ENCODE results near the gene KLF9. TPM values are rescaled to one million over a fixed set of nuclear protein-coding genes. Genes with fewer than 3 reads are reported as not detected.

Gene KLF9
- total RNA-seq, 2 experiments from 2014 or later, result 132 to 135 TPM

DNA sequence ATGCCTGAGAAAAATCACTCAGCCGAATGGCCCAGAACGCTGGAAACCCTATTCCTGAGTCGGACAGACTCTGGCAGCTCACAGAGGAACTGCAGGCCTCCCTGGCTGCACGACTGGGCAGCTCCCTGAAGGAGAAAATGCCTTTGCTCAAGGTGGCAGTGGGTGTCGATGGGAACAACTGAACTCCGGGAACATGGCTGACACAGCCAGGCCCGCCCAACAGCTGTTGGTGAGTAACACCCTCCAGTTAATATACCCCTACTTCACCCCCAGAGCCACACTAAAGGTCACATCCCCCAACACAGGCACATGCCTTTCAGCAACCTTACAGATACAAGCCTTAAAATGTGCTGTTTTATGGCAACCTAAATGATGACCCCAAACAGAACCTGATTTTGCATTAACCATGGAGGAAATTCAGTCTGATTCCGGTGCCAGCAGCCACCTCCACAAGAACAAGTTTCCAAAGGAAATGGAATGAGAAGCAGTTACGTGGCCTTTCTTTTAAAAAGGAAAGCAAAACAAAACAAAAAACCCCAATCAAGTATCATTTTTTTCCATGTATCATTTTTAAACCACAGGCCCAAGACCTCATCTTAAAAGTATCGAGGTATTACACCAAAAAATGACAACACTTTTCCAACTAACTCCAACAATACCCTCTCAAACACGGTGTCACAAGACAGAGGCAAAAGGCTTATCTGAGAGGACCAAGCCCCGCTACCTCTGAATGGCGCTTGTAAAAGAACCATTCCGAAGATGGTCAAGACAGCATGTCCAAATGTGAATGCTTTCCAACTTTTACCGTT lies 3.1 kb downstream of the KLF9 start:
- ChIA-PET POLR2A (interaction anchor here (0.7 to 5.8 kb wide), 18 partner anchors 9 to 1954 kb away, joined by 3 to 91 read pairs (median 6); partner anchors contain the start of genes SMC5 and ZFAND5), CTCF (interaction anchor here (1.1 to 1.4 kb wide), 2 partner anchors 8 to 11 kb away, joined by 3 read pairs; no protein-coding TSS in a partner anchor)
- H3K36me3 ChIP-seq (ENCODE audit: insufficient read depth, low read length), result no peaks in the 10 kb centered on the region
- TF ChIP-seq, protein P1, sequence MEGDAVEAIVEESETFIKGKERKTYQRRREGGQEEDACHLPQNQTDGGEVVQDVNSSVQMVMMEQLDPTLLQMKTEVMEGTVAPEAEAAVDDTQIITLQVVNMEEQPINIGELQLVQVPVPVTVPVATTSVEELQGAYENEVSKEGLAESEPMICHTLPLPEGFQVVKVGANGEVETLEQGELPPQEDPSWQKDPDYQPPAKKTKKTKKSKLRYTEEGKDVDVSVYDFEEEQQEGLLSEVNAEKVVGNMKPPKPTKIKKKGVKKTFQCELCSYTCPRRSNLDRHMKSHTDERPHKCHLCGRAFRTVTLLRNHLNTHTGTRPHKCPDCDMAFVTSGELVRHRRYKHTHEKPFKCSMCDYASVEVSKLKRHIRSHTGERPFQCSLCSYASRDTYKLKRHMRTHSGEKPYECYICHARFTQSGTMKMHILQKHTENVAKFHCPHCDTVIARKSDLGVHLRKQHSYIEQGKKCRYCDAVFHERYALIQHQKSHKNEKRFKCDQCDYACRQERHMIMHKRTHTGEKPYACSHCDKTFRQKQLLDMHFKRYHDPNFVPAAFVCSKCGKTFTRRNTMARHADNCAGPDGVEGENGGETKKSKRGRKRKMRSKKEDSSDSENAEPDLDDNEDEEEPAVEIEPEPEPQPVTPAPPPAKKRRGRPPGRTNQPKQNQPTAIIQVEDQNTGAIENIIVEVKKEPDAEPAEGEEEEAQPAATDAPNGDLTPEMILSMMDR (IDR thresholded peaks at IDR 0.05), result no peak
- H3K9me3 ChIP-seq (ENCODE audit: control insufficient read depth in 1 of 2, insufficient read depth in 1 of 2, low read length in 2 of 2), result no peaks in the 10 kb centered on the region
- H3K4me3 ChIP-seq (ENCODE audit: low read length), result peak overlapping the region; percentile 93
- peaks cover 59% of the 10 kb centered on the region for H3K4me1 ChIP-seq (ENCODE audit: insufficient read depth, low read length)
- no peaks in the 10 kb centered on the region for H3K27me3 ChIP-seq (ENCODE audit: control insufficient read depth in 1 of 2, insufficient read depth in 2 of 2, low read length in 2 of 2)
- Mint-ChIP-seq H3K36me3 (ENCODE audit: low read depth) (peaks cover 37% of the 10 kb centered on the region), H3K9me3 (no peaks in the 10 kb centered on the region), H3K4me1 (ENCODE audit: low read depth) (peaks cover 75% of the 10 kb centered on the region), H3K27me3 (no peaks in the 10 kb centered on the region), H3K4me3 (peak overlapping the region; percentile 99), H3K27ac (peak overlapping the region; percentile 100)
- DNase-seq (peak in 8 of 14 experiments; percentile 10 to 79 (median 34)), ATAC-seq (ENCODE audit: poor library complexity) (no peak)
- peak overlapping the region; percentile 82 to 99 for H3K27ac ChIP-seq (ENCODE audit: low read depth in 1 of 2, low read length in 2 of 2)
- intact Hi-C loops (cut with DNase I, micrococcal nuclease), result loop anchor here (2.0 to 10.0 kb wide), 8 partner anchors 13 to 1953 kb away; partner anchors contain the start of genes ZFAND5 (in 2 of the 2), CEMIP2 (in 1 of the 2) and SMC5 (in 1 of the 2)

- Mint-ChIP-seq H3K4me1 (ENCODE audit: low read depth) (peaks cover 80% of the 10 kb centered on the region), H3K27me3 (no peaks in the 10 kb centered on the region), H3K27ac (peak overlapping the region; percentile 100), H3K9me3 (no peaks in the 10 kb centered on the region), H3K36me3 (ENCODE audit: low read depth) (peaks cover 37% of the 10 kb centered on the region), H3K4me3 (peak overlapping the region; percentile 99)
- TF ChIP-seq, protein P1 (IDR thresholded peaks at IDR 0.05), result no peak
- Histone ChIP-seq H3K4me3 (ENCODE audit: low read length) (peak overlapping the region; percentile 93), H3K27ac (ENCODE audit: low read depth in 1 of 2, low read length in 2 of 2) (peak overlapping the region in 1 of 2 donors; percentile 99), H3K9me3 (ENCODE audit: control insufficient read depth in 1 of 2, insufficient read depth in 1 of 2, low read length in 2 of 2) (no peaks in the 10 kb centered on the region), H3K36me3 (ENCODE audit: insufficient read depth, low read length) (no peaks in the 10 kb centered on the region), H3K4me1 (ENCODE audit: insufficient read depth, low read length) (peaks cover 67% of the 10 kb centered on the region), H3K27me3 (ENCODE audit: control insufficient read depth in 1 of 2, insufficient read depth in 2 of 2, low read length in 2 of 2) (no peaks in the 10 kb centered on the region)
- intact Hi-C loops (cut with DNase I, micrococcal nuclease), result loop anchor here (2.0 to 10.0 kb wide), 8 partner anchors 14 to 1954 kb away; partner anchors contain the start of genes ZFAND5 (in 2 of the 2), CEMIP2 (in 1 of the 2) and SMC5 (in 1 of the 2)
- ChIA-PET CTCF (interaction anchor here (1.1 to 1.4 kb wide), 2 partner anchors 9 to 12 kb away, joined by 3 read pairs; no protein-coding TSS in a partner anchor), POLR2A (interaction anchor here (0.9 to 5.8 kb wide), 10 partner anchors 9 to 1955 kb away, joined by 3 to 91 read pairs (median 7); partner anchors contain the start of gene ZFAND5)
- ATAC-seq (ENCODE audit: poor library complexity), result no peak
- peak in 2 of 14 experiments; percentile 24 to 25 for DNase-seq
Observed at GRCh38 chr9:70410368-70410767, 4.1 kb downstream of the KLF9 start.

DNA sequence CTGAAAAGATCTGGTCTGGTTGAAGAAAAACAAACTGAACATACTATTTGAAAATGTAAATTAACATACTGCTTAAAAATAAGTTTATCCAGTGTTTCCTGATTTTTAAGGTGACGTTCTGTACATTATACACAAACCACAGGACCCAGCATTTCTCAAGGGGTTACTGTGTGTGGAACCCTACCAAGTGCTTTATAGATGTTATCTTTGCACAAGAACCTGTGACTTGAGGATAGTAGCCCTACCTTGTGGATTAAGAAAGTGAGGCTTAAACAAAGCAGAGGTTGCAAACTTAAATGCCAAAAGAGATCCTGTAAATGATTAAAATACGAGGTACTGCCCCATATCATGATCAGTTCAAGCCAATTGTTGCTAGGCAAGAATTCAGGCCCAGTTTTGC lies 4.7 kb downstream of the KLF9 start:
- ChIA-PET POLR2A (interaction anchor here (0.9 to 5.8 kb wide), 7 partner anchors 8 to 193 kb away, joined by 3 to 91 read pairs (median 7); no protein-coding TSS in a partner anchor), CTCF (no interaction called here)
- TF ChIP-seq, protein P1 (IDR thresholded peaks at IDR 0.05), result no peak
- Histone ChIP-seq H3K27me3 (ENCODE audit: control insufficient read depth in 1 of 2, insufficient read depth in 2 of 2, low read length in 2 of 2) (no peaks in the 10 kb centered on the region), H3K9me3 (ENCODE audit: control insufficient read depth in 1 of 2, insufficient read depth in 1 of 2, low read length in 2 of 2) (no peaks in the 10 kb centered on the region), H3K4me1 (ENCODE audit: insufficient read depth, low read length) (peaks cover 63% of the 10 kb centered on the region), H3K4me3 (ENCODE audit: low read length) (peak overlapping the region; percentile 93), H3K36me3 (ENCODE audit: insufficient read depth, low read length) (no peaks in the 10 kb centered on the region), H3K27ac (ENCODE audit: low read depth in 1 of 2, low read length in 2 of 2) (no peak overlapping the region)
- H3K9me3 Mint-ChIP-seq, result no peaks in the 10 kb centered on the region
- H3K27ac Mint-ChIP-seq, result peak overlapping the region; percentile 100
- no peaks in the 10 kb centered on the region for H3K27me3 Mint-ChIP-seq
- DNase-seq (no peak), ATAC-seq (ENCODE audit: poor library complexity) (no peak)
- peaks cover 37% of the 10 kb centered on the region for H3K36me3 Mint-ChIP-seq (ENCODE audit: low read depth)
- intact Hi-C loops (cut with DNase I, micrococcal nuclease), result loop anchor here (2.0 to 10.0 kb wide), 9 partner anchors 13 to 1955 kb away; partner anchors contain the start of genes ZFAND5 (in 2 of the 2), CEMIP2 (in 1 of the 2) and SMC5 (in 1 of the 2)
- peak overlapping the region; percentile 99 for H3K4me3 Mint-ChIP-seq
- peaks cover 80% of the 10 kb centered on the region for H3K4me1 Mint-ChIP-seq (ENCODE audit: low read depth)
